HG03342 (cell line): ENCODE results near the gene ZNF606.
"Not testable (repeated sequence)": the region's sequence is repeated elsewhere in the genome, so short reads cannot be mapped to it uniquely, and the experiment has no call there.

Experiments used
- ATAC-seq: cut with Tn5 transposase; IDR thresholded peaks from one replicate; pipeline ENCODE4 v1.9.1; 2021; ENCODE audit warnings: mild to moderate bottlenecking, moderate library complexity; ENCODE audit not compliant: unreplicated experiment

The ZNF606 gene

DNA sequence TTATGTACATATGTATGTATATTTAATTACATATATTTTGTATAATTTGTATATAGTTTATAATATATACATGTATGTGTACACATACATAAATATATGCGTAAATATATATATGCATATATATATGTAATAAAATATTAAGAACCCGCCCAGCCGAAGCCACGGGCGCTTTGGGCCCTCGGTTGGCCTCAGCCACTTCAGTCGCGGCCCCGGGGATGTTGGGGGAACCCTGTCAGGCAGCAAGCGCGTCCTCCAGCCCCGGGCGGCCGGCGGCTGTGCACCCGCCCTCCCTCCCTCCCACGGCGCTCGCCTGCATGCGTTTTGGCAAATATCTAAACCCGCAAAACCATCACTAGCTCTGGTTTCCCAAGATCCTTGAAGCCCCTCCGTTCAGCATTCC, 7.9 kb upstream of the ZNF606 start:
- ATAC-seq = no peak

DNA sequence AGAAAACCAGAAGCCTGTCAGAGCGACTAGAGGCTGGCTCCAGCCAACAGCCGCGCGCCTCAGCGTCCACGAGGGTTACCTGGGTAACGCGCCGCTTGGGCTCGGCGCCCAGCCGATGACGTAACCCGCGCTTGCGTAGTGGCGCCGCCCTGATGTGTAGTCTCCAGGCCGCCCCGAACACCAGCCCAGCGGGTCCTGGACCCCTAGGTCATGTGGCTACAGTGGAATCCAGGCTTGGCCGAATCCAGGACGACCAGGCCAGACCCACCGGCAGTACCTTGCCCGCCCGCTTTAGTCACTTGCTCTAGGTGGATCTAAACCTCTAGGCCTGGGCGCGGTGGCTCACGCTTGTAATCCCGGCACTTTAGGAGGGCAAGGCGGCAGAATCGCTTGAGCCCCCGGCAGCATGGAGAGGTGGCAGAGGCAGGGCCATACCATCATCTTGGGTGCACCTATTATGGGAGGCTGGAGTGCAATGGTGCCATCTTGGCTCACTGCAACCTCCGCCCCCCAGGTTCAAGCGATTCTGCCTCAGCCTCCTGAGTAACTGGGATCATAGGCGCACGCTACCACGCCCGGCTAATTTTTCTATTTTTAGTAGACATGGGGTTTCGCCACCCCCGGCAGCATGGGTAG, 7.2 kb upstream of the ZNF606 start:
- ATAC-seq = no peak

DNA sequence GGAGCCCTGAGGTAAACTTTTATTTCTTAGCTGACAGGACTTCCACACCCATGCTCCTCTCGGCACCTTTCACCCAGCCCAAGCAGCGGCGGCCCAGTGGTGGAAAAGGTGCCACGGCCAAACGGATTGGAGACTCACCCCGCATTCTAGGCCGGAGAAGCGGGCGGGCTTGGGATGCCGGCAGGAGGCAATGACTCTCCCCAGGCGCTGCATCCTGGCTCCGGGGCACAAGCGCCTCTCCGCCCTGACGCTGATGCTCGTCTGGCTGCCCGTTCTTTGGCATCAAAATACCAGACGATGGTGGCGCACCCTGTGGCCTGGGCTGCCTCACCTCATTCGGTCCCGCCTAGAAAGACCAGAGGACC, 6.7 kb upstream of the ZNF606 start:
- no peak for ATAC-seq

DNA sequence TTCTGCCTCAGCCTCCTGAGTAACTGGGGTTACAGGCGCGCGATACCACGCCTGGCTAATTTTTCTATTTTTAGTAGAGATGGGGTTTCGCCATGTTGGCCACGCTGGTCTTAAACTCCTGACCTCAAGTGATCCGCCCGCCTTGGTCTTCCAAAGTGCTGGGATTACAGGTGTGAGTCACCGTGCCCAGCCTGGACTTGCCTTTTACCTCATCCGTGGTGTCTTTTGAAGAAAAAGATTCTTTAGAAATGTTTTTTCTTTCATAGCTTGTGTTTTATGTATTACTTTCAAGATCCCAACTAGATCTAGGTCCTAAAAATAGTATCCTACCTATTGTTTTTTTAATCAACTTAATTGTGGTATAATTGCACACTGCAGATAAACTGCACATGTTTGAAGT, 6.3 kb upstream of the ZNF606 start:
- not testable (repeated sequence) for ATAC-seq

DNA sequence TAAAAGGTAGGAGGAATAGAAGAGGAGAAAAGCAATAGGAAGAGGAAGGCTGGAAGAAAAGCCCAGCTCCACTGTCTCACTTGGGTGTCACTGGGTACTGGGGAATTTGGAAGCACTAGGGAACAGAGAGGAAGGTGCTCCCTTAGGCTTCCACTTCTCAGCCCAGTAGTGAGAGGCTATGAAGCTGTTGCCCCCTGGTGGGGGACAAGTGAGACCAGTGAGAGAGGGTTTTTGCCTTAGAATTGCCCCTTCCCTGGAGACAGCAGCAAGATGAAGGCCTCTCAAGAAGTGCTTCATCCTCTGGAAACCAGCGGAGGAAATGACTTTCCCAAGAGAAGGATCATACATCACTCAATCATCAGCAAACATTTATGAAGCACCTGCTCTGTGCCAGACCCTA, 4.7 kb upstream of the ZNF606 start:
- ATAC-seq = no peak

DNA sequence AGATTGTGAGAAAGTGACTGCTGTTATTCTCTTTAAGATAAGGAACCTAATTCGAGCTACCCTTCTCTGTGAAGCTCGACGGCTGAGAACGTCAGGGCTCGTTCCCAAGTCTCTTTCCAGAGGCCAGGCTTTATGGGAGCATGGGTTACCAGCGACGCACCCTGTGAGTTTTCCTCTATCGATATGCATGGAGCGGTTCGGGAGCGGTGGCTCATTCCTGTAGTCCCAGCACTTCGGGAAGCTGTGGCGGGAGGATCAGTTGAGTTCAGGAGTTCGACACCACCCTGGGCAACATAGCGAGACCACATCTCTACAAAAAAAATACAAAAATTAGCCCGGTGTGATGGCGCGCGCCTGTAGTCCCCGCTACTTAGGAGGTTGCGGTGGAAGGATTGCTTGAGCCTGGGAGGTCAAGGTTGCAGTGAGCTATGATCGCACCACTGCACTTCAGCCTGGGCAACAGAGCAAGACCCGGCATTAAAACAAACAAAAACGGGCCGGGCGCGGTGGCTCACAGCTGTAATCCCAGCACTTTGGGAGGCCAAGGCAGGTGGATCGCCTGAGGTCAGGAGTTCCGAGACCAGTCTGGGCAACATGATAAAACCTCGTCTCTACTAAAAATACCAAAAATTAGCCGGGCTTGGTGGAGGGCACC, 681 bp upstream of the ZNF606 start:
- ATAC-seq = no peak

DNA sequence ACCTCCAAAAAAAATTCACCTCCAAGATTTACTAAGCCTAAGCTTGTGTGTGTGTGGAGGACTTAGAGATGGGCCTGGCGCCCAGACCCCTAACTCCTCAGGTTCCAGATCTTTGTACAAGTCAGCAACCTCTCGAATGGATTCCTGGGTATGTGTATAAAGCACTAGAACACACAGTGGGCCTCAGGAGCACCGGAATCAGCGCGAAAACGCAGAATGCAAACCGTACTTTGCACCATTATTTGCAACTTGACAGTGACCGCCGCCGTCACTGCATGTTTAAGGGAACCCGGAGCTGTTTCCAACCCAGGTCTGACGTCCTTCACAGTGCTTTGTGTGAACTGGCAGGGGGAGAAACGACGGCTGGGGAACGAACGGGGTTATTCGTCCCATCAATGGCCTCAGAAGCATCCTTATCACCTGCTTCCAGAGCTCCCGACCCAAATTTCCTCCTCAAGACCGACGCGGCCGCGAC, 688 bp downstream of the ZNF606 start:
- no peak for ATAC-seq

DNA sequence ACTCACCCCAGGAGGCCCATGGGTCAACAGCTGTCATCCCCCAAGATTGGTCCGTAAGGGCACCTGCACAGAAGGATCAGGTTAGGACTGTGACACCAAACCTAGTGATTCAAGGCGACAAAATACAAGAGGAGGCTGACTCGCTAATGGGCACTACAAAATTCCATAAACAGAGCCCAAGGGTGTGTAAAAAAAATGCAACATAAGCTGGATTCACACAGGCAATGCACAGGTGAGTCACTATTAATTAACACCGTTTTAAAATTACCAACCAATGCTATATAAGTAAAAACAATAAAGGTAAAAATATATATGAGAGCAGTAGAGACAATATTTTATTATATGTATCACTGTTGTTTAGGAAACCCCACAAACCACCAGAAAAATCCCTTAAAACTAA, 1.9 kb downstream of the ZNF606 start:
- no peak for ATAC-seq

DNA sequence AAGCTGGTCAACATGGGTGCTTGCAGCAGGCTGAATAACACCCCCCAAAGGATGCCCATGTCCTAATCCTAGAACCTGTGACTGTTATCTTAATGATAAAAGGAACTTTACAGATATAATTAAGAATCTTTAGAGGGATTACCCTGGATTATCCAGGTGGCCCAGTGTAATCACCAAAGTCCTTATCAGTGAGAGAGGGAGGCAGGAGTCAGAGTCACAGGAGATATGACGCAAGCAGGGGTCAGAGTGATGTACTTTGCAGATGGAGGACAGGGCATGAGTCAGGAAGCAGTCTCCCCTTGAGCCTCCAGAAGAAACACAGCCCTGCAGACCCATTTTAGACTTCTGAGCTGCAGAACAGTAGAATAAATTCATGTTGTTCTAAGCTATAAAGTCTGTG, 9.8 kb downstream of the ZNF606 start:
- no peak for ATAC-seq

DNA sequence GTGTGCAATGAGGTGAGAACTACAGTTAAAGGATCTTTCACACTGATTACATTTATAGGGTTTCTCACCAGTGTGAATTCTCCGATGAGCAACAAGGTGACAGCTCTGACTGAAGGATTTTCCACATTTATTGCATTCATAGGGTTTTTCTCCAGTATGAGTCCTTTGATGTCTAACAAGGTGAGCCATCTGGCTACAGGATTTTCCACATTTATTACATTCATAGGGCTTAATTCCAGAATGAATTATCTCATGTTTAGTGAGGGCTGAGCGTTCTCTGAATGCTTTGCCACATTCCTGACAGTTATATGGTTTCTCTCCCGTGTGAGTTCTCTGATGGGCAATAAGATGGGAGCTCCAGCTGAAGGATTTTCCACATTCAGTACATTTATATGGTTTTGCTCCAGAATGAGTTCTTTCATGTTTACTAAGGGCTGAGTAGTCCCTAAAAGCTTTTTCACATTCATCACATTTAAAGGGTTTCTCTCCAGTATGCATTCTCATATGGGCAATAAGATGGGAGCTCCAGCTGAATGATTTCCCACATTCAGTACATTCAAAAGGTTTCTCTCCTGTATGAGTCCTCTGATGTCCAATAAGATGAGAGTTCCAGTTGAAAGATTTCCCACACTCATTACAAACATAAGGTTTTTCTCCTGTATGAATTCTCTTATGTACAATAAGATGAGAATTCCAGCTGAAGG, 23.9 kb downstream of the ZNF606 start:
- ATAC-seq = no peak

DNA sequence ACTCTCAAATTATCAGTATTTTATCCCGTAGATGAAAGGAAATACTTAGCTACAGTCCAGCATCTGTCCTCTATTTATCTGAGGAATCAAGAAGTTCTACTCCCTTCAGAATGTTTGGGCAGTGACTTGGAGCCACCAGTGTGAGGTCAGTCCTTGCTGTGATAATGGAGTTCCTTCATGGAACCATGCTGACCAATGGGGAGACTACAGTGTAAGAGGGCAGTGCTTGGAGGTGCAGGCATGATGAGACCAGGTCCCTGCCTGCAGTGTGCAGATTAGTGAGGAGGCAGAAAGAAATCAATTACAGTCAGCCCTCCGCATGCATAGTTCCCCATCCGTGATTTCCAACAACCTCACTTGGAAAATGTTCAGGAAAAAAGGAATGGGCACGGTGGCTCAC, 28.2 kb downstream of the ZNF606 start, which contains the start of gene C19orf18:
TSS of gene C19orf18 (minus strand) at position 101 of the 400 bp plus-strand sequence. CDS start 102 bp downstream, outside the sequence.
- ATAC-seq = no peak

DNA sequence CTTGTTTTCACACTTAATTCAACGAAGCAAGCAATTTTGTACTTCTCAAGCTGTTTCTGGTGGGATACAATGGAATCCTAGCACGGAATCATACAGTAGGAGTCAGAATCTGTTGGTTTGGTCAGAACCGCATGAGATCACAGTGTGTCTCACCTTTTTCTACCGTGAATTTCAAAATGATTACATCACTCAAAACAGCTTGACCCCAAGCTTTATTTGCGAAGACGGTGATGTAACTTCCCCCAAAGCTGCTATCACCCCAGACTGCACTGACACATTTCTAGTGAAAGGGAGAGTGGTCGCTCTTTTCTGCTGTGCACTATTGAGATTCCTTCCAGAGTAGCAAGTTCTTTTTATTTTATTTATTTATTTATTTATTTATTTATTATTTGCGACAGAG, 37.9 kb downstream of the ZNF606 start:
- ATAC-seq = no peak

DNA sequence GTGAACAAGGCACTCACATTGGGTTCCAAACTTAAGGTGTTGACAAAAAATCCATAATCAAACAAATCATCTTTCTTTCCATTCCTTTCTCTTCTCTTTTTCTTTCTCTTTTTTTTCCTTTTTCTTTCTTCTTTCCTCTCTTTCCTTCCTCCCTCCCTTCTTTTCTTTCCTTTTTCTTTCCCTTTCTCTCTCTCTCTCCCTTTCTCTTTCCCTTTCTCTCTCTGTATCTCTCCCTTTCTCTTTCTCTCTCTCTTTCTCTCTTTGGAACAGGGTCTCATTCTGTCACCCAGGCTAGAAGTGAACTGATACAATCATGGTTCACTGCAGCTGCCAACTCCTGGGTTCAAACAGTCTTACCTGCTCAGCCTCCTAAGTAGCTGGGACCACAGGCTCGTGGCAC, 40.8 kb downstream of the ZNF606 start:
- no peak for ATAC-seq

DNA sequence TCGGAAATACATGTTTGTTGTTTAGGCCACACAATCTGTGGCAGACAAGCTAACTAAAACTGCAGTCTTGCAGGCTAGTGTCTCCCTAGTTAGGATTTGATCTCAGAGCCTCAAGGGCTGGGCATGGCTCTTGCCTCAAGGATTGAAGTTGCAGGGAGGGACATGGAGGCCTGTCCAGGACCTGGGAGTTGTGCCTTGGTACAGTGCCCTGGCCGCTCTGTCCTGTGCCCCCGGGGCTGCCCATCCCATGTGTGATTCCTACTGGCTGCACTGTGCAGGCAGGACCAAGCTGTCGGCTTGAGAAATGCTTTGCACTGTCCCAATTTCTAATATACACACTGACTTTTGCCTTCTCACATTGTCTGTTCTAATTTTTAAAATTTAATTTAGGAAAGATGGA, 47.6 kb downstream of the ZNF606 start:
- no peak for ATAC-seq

DNA sequence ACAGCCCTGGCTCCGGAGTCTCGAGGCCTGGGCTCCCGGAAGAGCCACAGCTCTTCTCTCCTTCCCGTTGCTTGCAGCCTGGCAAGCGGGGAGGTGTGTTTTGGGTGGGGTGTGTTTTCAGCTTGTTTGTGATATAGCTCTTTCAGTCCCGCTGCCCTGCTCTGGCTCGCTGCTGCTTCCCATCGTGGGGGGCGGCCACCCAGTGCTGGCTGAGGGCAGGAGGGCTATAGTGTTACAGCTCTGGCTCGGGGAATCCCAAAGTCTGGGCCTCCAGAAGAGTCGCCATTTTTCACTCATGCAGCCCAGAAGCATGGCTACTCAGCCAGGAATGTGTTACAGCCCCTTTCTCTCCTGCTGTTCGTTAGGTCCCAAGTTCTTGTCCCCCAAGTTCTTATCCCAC, 52.9 kb downstream of the ZNF606 start:
- no peak for ATAC-seq

DNA sequence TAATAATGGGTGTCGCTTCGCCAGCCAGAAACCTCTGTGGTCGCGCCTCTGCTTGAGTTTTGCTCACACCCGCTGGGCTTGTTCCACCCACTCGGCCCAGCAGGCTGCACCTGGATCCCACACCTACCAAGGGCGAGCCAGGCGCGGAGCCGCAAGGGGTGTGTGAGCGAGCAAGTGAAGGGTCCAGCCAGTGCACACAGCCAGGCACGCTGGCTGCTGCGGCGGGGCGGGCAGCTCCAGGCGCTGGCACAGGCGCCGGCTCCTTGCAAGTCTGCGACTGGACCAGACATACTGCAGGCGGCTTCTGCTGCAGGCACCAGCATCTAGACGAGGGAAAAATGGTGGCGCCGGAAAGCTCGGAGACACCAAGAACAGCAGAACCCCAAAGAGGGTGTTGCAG, 53.3 kb downstream of the ZNF606 start:
- ATAC-seq = no peak

DNA sequence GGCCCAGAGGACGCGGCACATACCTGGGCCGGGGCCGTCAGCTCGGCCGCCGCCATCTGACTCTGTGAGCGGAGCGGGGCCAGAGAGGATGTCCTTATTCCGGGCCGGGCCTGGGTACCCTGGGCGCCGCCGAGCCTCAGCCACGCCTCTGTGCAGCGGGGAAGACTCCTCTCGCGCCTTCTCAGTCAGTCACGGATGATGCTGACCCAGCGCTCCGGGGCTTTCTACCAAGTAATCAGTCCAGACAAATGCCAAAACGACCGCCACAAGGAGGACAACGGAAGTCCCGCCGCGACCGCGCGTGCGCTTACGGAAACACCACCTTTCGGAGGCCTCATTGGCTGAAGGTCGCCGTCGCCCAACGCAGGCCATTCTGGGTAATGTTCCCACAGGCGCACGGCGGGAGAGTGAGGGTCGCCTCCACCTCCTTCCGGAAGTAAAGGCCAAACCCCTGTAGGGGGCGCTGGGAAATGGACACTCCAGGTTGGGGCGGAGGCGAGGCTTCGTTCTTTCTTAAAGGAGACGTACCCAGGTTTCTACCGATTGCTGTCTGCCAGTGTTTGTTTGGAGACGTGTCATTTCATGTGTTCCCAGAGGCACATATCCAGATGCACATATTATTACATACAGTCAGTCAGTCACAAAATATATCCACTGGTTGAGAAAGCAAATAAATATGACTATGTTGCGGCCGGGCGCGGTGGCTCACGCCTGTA, 55.0 kb downstream of the ZNF606 start, which contains the start of gene ZNF256:
TSS of gene ZNF256 (minus strand) at position 288 of the 716 bp plus-strand sequence. CDS start at position 56, 232 bp downstream.
- ATAC-seq = peak; percentile 92

DNA sequence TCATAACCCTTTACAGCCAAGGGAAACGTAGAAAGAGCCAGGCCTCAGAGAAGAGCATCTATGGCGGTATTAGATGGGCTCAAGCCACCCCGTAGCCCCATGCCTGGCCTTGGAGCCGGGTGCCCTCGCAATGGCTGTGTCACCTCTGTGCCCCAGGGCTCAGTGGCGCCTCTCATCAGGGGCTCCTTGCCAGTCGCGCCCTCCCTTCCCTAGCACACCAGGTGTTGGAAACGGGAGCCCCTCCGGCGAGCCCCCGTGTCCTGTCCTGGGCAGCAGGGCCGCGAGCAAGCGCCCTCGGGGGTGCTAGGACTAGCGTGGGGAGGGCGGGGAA, 55.6 kb downstream of the ZNF606 start:
- no peak for ATAC-seq

DNA sequence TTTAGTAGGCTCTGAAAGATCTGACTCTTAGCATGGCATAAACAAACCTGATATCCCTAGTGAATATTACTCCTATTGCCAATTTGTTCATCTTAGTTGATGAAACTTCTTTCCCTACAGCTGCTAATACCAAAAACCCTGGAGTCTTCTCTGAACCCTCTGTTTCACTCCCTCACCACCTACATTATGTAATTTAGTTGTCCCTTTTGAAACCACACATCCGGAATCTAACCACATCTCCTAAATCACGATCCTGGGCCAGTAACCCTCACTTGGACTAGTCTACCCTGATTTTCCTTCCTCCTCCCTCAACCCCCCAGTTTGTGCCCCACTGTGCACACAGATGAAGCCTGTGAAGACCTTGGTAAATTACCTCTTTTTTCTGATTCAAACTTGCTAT, 56.3 kb downstream of the ZNF606 start:
- no peak for ATAC-seq

DNA sequence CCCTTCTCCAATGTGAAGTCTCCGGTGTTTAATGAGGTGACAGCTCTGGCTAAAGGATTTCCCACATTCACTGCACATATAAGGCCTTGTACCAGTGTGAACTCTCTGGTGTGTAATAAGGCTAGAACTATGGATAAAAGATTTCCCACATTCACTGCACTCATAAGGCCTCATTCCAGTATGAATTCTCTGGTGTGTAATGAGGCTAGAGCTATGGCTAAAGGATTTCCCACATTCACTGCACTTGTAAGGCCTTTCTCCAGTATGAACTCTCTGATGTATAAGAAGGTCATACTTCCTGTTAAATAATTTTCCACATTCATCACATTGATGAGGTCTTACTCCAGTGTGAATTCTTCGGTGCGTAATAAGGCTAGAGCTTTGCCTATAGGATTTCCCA, 61.0 kb downstream of the ZNF606 start:
- no peak for ATAC-seq

DNA sequence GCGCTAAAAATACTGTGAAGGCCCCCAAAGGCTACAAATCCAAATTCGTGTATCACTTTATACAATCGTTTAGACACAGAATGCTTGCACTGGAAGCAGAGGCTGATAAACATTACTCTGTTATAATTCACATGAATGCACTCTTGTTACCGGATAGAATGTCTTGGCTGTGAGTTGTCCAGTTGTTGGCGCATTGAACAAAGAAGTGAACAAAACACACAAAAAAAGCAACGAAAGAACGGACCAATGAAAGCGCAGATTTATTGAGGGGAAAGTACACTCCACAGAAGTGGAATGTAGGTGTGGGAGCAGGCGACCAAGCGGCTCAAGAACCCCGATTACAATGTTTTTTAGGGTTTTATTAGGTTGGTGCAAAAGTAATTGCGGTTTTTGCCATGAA, 66.9 kb downstream of the ZNF606 start:
- ATAC-seq = no peak
